Parathyroid adenoma (tissue), 2 donors: ENCODE measurements around the gene DNAH8.

Experiments used
- H2AFZ ChIP-seq: fragments of 300-600 bp; sonication (generic); one replicate; pipeline ENCODE4 v1.7.0; 2017; ENCODE audit warnings: antibody characterized with exemption, mild to moderate bottlenecking
- H3K27ac ChIP-seq: fragments of 300-600 bp; sonication (generic); one replicate; pipeline ENCODE4 v1.7.0; 2017
- H3K27me3 ChIP-seq: fragments of 300-600 bp; sonication (generic); one replicate; pipeline ENCODE4 v1.7.0; 2017; ENCODE audit warnings: low read length; ENCODE audit not compliant: control insufficient read depth, insufficient read depth
- H3K36me3 ChIP-seq: fragments of 300-600 bp; sonication (generic); one replicate; pipeline ENCODE4 v1.7.0; 2017; ENCODE audit warnings: low read length; ENCODE audit not compliant: control insufficient read depth, insufficient read depth
- H3K4me1 ChIP-seq: fragments of 300-600 bp; sonication (generic); one replicate; pipeline ENCODE4 v1.7.0; 2017; ENCODE audit warnings: control low read depth
- H3K4me2 ChIP-seq: fragments of 300-600 bp; sonication (generic); one replicate; pipeline ENCODE4 v1.7.0; 2017; ENCODE audit warnings: low read length
- H3K4me3 ChIP-seq: fragments of 300-600 bp; sonication (generic); one replicate; pipeline ENCODE4 v1.7.0; 2017; ENCODE audit warnings: low read depth, low read length
- H3K79me2 ChIP-seq: fragments of 300-600 bp; sonication (generic); one replicate; pipeline ENCODE4 v1.7.0; 2017; ENCODE audit warnings: control low read depth
- H3K9ac ChIP-seq: fragments of 300-600 bp; sonication (generic); one replicate; pipeline ENCODE4 v1.7.0; 2017; ENCODE audit warnings: mild to moderate bottlenecking
- H3K9me3 ChIP-seq: fragments of 300-600 bp; sonication (generic); one replicate; pipeline ENCODE4 v1.7.0; 2017; ENCODE audit warnings: low read length; ENCODE audit not compliant: control insufficient read depth
- TF ChIP-seq, protein P1 (sequence below): fragments of 300-600 bp; sonication (generic); IDR thresholded peaks from one replicate; pipeline ENCODE4 v1.7.0; 2017; ENCODE audit warnings: antibody characterized with exemption, mild to moderate bottlenecking
- donor health status: primary hyperparathyroidism.

DNAH8 gene

DNA sequence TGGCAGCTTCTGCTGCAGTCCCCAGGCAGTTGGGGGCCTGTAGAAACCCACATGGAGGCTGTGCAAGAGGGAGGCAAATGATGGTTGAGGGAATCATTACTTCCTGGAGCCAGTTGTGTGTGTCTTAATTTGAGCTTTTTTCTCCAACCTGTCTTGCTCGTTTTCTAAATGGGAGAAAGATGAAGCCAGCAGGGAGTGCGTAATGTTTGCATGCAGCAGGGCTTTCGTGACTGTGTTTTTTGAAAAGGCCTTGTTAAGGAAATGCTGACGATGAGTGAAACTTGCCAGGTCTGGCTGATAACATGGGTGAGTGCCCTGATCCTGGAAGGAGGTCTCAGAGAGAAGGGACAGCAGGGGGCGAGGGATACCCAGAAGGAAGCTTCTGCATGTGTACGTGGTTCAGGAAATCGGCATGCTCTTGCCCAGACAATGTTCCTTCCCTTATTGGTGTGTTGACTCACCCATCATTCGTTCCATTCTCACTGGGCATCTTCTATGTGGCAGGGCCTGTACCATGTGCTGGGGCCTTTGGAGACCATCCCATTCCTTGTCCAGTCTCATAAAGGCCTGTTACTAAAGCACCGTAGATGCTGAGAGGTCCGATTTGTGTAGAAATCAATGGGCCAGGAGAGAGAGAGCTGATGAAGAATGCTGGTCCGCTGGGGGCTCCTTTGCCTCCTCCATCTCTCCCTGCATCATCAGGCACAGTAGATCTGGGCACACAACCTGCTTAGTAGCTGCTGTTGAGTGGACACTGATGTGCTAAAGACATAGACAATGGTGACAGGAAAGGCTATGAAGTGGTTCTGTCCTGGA, 360.9 kb downstream of the DNAH8 start:
- Histone ChIP-seq H3K9ac (no peak overlapping the region), H3K4me3 (no peak overlapping the region), H3K9me3 (no peaks in the 10 kb centered on the region), H3K79me2 (no peaks in the 10 kb centered on the region), H3K4me2 (no peak overlapping the region), H3K27ac (no peak overlapping the region), H3K36me3 (no peaks in the 10 kb centered on the region), H2AFZ (no peak overlapping the region), H3K27me3 (no peaks in the 10 kb centered on the region), H3K4me1 (no peaks in the 10 kb centered on the region)
- TF ChIP-seq, protein P1, sequence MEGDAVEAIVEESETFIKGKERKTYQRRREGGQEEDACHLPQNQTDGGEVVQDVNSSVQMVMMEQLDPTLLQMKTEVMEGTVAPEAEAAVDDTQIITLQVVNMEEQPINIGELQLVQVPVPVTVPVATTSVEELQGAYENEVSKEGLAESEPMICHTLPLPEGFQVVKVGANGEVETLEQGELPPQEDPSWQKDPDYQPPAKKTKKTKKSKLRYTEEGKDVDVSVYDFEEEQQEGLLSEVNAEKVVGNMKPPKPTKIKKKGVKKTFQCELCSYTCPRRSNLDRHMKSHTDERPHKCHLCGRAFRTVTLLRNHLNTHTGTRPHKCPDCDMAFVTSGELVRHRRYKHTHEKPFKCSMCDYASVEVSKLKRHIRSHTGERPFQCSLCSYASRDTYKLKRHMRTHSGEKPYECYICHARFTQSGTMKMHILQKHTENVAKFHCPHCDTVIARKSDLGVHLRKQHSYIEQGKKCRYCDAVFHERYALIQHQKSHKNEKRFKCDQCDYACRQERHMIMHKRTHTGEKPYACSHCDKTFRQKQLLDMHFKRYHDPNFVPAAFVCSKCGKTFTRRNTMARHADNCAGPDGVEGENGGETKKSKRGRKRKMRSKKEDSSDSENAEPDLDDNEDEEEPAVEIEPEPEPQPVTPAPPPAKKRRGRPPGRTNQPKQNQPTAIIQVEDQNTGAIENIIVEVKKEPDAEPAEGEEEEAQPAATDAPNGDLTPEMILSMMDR, result no peak

DNA sequence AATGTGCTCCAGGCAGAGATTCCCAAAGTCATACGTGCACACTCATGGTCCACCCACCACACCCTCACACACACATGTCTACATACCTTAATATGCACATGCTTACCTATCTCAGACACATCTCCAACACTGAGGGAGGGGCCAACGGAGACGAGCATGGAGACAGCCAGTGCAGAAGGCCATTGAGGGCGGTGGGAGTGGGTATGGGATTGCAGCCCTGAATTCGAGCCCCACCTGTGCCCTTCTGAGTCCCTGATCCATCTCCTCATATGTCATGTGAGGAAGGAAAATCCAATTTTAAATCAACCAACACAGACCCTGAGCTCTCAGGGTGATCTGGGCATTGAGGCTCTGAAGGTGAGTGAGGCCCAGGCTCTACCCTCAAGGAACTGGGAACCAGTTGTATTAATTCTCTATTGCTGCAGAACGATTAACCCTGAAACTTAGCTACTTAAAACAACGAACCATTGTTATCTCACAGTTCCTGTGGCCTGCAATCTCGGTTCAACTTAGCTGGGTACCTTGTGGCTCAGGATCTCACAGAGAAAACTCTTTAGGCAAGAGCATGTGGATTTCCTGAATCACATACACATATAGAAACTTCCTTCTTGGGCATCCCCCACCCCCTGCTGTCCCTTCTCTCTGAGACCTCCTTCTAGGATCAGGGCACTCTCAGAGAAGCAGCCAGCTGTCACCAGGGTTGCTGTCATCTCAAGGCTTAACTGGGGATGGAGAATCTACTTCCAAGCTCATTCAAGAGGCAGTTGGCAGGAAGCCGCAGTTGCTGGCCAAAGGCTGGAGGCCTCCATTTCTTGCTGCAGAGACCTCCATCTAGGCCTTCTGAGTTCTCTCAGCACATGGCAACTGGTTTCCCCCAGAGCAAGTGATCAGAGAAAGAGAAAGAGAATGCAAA, 361.8 kb downstream of the DNAH8 start:
- H2AFZ ChIP-seq, result no peak overlapping the region
- no peaks in the 10 kb centered on the region for H3K9me3 ChIP-seq
- no peak overlapping the region for H3K27ac ChIP-seq
- H3K4me2 ChIP-seq, result no peak overlapping the region
- no peaks in the 10 kb centered on the region for H3K36me3 ChIP-seq
- TF ChIP-seq, protein P1, result no peak
- no peaks in the 10 kb centered on the region for H3K27me3 ChIP-seq
- H3K4me3 ChIP-seq, result no peak overlapping the region
- H3K4me1 ChIP-seq, result no peaks in the 10 kb centered on the region
- no peak overlapping the region for H3K9ac ChIP-seq
- no peaks in the 10 kb centered on the region for H3K79me2 ChIP-seq

DNA sequence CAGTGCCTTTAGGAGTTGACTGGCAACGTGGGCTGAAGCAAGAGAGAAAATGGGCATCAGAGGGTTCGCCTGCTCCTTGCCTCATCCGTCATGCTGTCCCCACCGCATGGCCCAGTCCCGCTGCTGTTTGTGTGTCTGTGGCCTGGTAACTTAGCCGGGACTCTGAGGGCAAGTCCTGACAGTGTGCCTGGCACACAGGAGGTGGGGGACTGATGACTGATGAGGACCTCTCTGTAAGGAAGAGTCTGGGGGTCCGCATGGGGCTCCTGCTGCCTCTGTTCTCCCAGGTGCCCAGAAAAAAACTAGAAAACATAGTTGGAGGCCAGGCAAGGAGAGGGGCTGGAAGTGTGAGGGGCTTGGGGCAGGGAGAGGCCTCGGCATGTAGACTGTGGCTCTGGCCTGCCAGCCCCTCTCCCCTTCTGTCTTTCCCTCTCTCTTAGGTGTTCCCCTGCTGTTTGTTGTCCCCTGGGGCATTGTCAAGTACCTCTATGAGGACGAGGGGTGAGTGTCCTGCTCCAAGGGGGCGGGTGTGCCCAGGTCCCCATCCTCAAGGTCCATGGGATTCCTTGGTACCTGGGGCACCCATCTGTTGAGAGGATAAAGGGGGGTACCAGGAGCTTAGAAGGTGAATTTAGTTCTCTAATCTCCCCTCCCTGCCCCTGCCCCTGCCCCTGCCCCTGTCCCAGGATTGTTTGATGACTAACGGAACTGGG, 362.9 kb downstream of the DNAH8 start:
- Histone ChIP-seq H3K36me3 (no peaks in the 10 kb centered on the region), H3K9me3 (no peaks in the 10 kb centered on the region), H3K9ac (no peak overlapping the region), H3K79me2 (no peaks in the 10 kb centered on the region), H3K27ac (no peak overlapping the region), H2AFZ (no peak overlapping the region), H3K27me3 (no peaks in the 10 kb centered on the region), H3K4me3 (no peak overlapping the region), H3K4me2 (no peak overlapping the region), H3K4me1 (no peaks in the 10 kb centered on the region)
- TF ChIP-seq, protein P1, result no peak

DNA sequence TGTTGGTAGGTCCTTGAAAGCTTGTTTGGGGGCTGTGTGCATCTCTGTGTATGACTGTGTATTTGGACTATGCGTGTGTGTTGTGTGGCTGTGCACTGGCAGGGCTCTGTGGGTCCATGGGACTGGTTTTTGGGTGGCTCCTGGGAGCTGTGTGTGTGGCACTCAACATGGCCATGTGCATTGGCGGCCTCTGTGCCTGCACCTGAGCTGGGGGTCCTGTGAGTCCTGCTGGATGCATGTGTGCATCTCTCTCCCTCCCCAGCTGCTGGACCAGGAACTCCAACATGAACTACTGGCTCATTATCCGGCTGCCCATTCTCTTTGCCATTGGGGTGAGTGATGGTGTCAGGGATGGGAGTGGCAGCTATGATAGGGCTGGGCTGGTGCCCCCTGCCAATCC, 363.6 kb downstream of the DNAH8 start:
- no peaks in the 10 kb centered on the region for H3K9me3 ChIP-seq
- no peak overlapping the region for H2AFZ ChIP-seq
- H3K4me3 ChIP-seq, result no peak overlapping the region
- TF ChIP-seq, protein P1, result no peak
- H3K27me3 ChIP-seq, result no peaks in the 10 kb centered on the region
- no peak overlapping the region for H3K4me2 ChIP-seq
- H3K4me1 ChIP-seq, result no peaks in the 10 kb centered on the region
- H3K36me3 ChIP-seq, result no peaks in the 10 kb centered on the region
- H3K27ac ChIP-seq, result no peak overlapping the region
- H3K9ac ChIP-seq, result no peak overlapping the region
- H3K79me2 ChIP-seq, result no peaks in the 10 kb centered on the region
